Activated naive CD4-positive, alpha-beta T cell treated with anti-CD3 and anti-CD28 coated beads for 36 hours (primary cell): Measurements from ENCODE around the gene EGFR. TPM values are rescaled to one million over a fixed set of nuclear protein-coding genes. Genes with fewer than 3 reads are reported as not detected.

Experiments
- CTCF ChIA-PET: fragments of 350-600 bp; sonication (Branson Sonifier 250); formaldehyde crosslinking; loops from one replicate; lab custom pipeline; 2021; ENCODE audit warnings: antibody characterized with exemption; lab: Charles Lee
- DNase-seq: peaks from one replicate; pipeline ENCODE4 v3.0.0-alpha.2; 2020
- H3K27ac Mint-ChIP-seq: one replicate; pipeline ENCODE4 v1.8.0; 2021; ENCODE audit warnings: mild to moderate bottlenecking, mixed read lengths
- H3K27me3 Mint-ChIP-seq: one replicate; pipeline ENCODE4 v1.8.0; 2021; ENCODE audit warnings: low read depth, mixed read lengths
- H3K36me3 Mint-ChIP-seq: one replicate; pipeline ENCODE4 v1.8.0; 2021; ENCODE audit warnings: low read depth, mixed read lengths
- H3K4me1 Mint-ChIP-seq: one replicate; pipeline ENCODE4 v1.8.0; 2021; ENCODE audit warnings: low read depth, mixed read lengths
- H3K4me3 Mint-ChIP-seq: one replicate; pipeline ENCODE4 v1.8.0; 2021; ENCODE audit warnings: mild to moderate bottlenecking, moderate library complexity, mixed read lengths
- H3K9me3 Mint-ChIP-seq: one replicate; pipeline ENCODE4 v1.8.0; 2021; ENCODE audit warnings: mixed read lengths
- intact Hi-C: fragments of 100-400 bp; cut with micrococcal nuclease; formaldehyde crosslinking; loops from one replicate; pipeline ENCODE4 v1.15.1; 2023
- total RNA-seq, 2 experiments: library from RNA; stranded (reverse); gene quantifications; one replicate each; pipeline ENCODE4 v1.2.3, GENCODE V29; 2021

The EGFR gene
- total RNA-seq, 2 experiments from 2014 or later, result not detected

- DNase-seq, result no peak
- CTCF ChIA-PET, result no interaction called here
- Mint-ChIP-seq H3K4me1 (peaks cover 18% of the 10 kb centered on the region), H3K27ac (no peak overlapping the region), H3K4me3 (no peak overlapping the region), H3K27me3 (peaks cover 7% of the 10 kb centered on the region), H3K9me3 (no peaks in the 10 kb centered on the region), H3K36me3 (no peaks in the 10 kb centered on the region)
- intact Hi-C loops, result loop anchor here (10.0 kb wide), 1 partner anchor 583 kb away; the partner anchor contains the start of gene VOPP1
These were observed 27.5 kb upstream of the EGFR start for GRCh38 chr7:54991341-54991740.

- H3K36me3 Mint-ChIP-seq, result no peaks in the 10 kb centered on the region
- no peak overlapping the region for H3K27ac Mint-ChIP-seq
- no peak overlapping the region for H3K4me3 Mint-ChIP-seq
- intact Hi-C loops, result loop anchor here (10.0 kb wide), 1 partner anchor 582 kb away; the partner anchor contains the start of gene VOPP1
- CTCF ChIA-PET, result interaction anchor here (0.6 to 0.7 kb wide), 2 partner anchors 541 to 1100 kb away, joined by 3 read pairs; partner anchors contain the start of gene PHKG1
- H3K27me3 Mint-ChIP-seq, result peaks cover 7% of the 10 kb centered on the region
- peaks cover 25% of the 10 kb centered on the region for H3K4me1 Mint-ChIP-seq
- H3K9me3 Mint-ChIP-seq, result no peaks in the 10 kb centered on the region
- DNase-seq, result no peak
These were observed 25.8 kb upstream of the EGFR start for GRCh38 chr7:54992871-54993475.

GRCh38 chr7:54995166-54995565, 23.7 kb upstream of the EGFR start:
- no peaks in the 10 kb centered on the region for H3K36me3 Mint-ChIP-seq
- H3K9me3 Mint-ChIP-seq, result no peaks in the 10 kb centered on the region
- no peak overlapping the region for H3K4me3 Mint-ChIP-seq
- intact Hi-C loops, result loop anchor here (2.0 to 10.0 kb wide), 2 partner anchors 92 to 580 kb away; partner anchors contain the start of gene VOPP1
- peaks cover 7% of the 10 kb centered on the region for H3K27me3 Mint-ChIP-seq
- peak overlapping the region; percentile 87 for H3K27ac Mint-ChIP-seq
- peaks cover 25% of the 10 kb centered on the region for H3K4me1 Mint-ChIP-seq
- DNase-seq, result no peak
- CTCF ChIA-PET, result interaction anchor here (0.6 kb wide), 1 partner anchor 214 kb away, joined by 3 read pairs; no protein-coding TSS in a partner anchor

GRCh38 chr7:54995610-54996363, 23.0 kb upstream of the EGFR start:
- Mint-ChIP-seq H3K4me1 (peaks cover 25% of the 10 kb centered on the region), H3K4me3 (no peak overlapping the region), H3K36me3 (no peaks in the 10 kb centered on the region), H3K27ac (peak overlapping the region; percentile 87), H3K27me3 (peaks cover 5% of the 10 kb centered on the region), H3K9me3 (no peaks in the 10 kb centered on the region)
- intact Hi-C loops, result loop anchor here (1.0 to 10.0 kb wide), 6 partner anchors 78 to 579 kb away; partner anchors contain the start of gene VOPP1
- peak; percentile 59 for DNase-seq
- CTCF ChIA-PET, result interaction anchor here (0.6 kb wide), 1 partner anchor 213 kb away, joined by 3 read pairs; no protein-coding TSS in a partner anchor

GRCh38 chr7:54996391-54996790, 22.4 kb upstream of the EGFR start:
- H3K36me3 Mint-ChIP-seq, result no peaks in the 10 kb centered on the region
- H3K27me3 Mint-ChIP-seq, result peaks cover 2% of the 10 kb centered on the region
- intact Hi-C loops, result loop anchor here (1.0 to 10.0 kb wide), 5 partner anchors 77 to 578 kb away; partner anchors contain the start of gene VOPP1
- CTCF ChIA-PET, result no interaction called here
- peaks cover 25% of the 10 kb centered on the region for H3K4me1 Mint-ChIP-seq
- H3K4me3 Mint-ChIP-seq, result no peak overlapping the region
- H3K27ac Mint-ChIP-seq, result peak overlapping the region; percentile 4
- no peak for DNase-seq
- H3K9me3 Mint-ChIP-seq, result no peaks in the 10 kb centered on the region

- DNase-seq, result no peak
- no peak overlapping the region for H3K4me3 Mint-ChIP-seq
- intact Hi-C loops, result no loop called here
- H3K9me3 Mint-ChIP-seq, result no peaks in the 10 kb centered on the region
- no peaks in the 10 kb centered on the region for H3K4me1 Mint-ChIP-seq
- CTCF ChIA-PET, result no interaction called here
- no peaks in the 10 kb centered on the region for H3K36me3 Mint-ChIP-seq
- peaks cover 20% of the 10 kb centered on the region for H3K27me3 Mint-ChIP-seq
- H3K27ac Mint-ChIP-seq, result no peak overlapping the region
These were observed 14.2 kb upstream of the EGFR start for GRCh38 chr7:55004579-55004978.

GRCh38 chr7:55005241-55005851, 13.5 kb upstream of the EGFR start:
- Mint-ChIP-seq H3K4me1 (no peaks in the 10 kb centered on the region), H3K9me3 (no peaks in the 10 kb centered on the region), H3K36me3 (no peaks in the 10 kb centered on the region), H3K27me3 (peaks cover 20% of the 10 kb centered on the region), H3K27ac (no peak overlapping the region), H3K4me3 (no peak overlapping the region)
- no peak for DNase-seq
- intact Hi-C loops, result no loop called here
- CTCF ChIA-PET, result no interaction called here

GRCh38 chr7:55006499-55006898, 12.3 kb upstream of the EGFR start:
- CTCF ChIA-PET, result no interaction called here
- no peak overlapping the region for H3K27ac Mint-ChIP-seq

GRCh38 chr7:55013851-55014250, 5.0 kb upstream of the EGFR start:
- Mint-ChIP-seq H3K36me3 (no peaks in the 10 kb centered on the region), H3K27ac (no peak overlapping the region), H3K9me3 (peaks cover 3% of the 10 kb centered on the region), H3K27me3 (peaks cover 32% of the 10 kb centered on the region), H3K4me1 (no peaks in the 10 kb centered on the region), H3K4me3 (no peak overlapping the region)
- intact Hi-C loops, result no loop called here
- CTCF ChIA-PET, result no interaction called here
- no peak for DNase-seq

More at GRCh38 chr7:55006499-55006898, 12.3 kb upstream of the EGFR start:
- peaks cover 20% of the 10 kb centered on the region for H3K27me3 Mint-ChIP-seq
- H3K4me1 Mint-ChIP-seq, result no peaks in the 10 kb centered on the region
- H3K4me3 Mint-ChIP-seq, result no peak overlapping the region
- intact Hi-C loops, result no loop called here
- no peaks in the 10 kb centered on the region for H3K9me3 Mint-ChIP-seq
- H3K36me3 Mint-ChIP-seq, result no peaks in the 10 kb centered on the region
- DNase-seq, result no peak

- Mint-ChIP-seq H3K36me3 (no peaks in the 10 kb centered on the region), H3K27ac (no peak overlapping the region), H3K4me1 (no peaks in the 10 kb centered on the region), H3K4me3 (no peak overlapping the region), H3K9me3 (peaks cover 3% of the 10 kb centered on the region), H3K27me3 (peaks cover 39% of the 10 kb centered on the region)
- DNase-seq, result no peak
- CTCF ChIA-PET, result no interaction called here
- intact Hi-C loops, result no loop called here
These were observed 2.6 kb upstream of the EGFR start for GRCh38 chr7:55016061-55016745.

- Mint-ChIP-seq H3K4me3 (no peak overlapping the region), H3K27ac (no peak overlapping the region), H3K27me3 (peaks cover 44% of the 10 kb centered on the region), H3K9me3 (peaks cover 3% of the 10 kb centered on the region), H3K4me1 (no peaks in the 10 kb centered on the region), H3K36me3 (no peaks in the 10 kb centered on the region)
- CTCF ChIA-PET, result no interaction called here
- DNase-seq, result no peak
- intact Hi-C loops, result no loop called here
These were observed 2.1 kb upstream of the EGFR start for GRCh38 chr7:55016746-55017090.

GRCh38 chr7:55017841-55018240, 976 bp upstream of the EGFR start:
- Mint-ChIP-seq H3K27me3 (peaks cover 49% of the 10 kb centered on the region), H3K4me3 (no peak overlapping the region)
- intact Hi-C loops, result no loop called here

More at GRCh38 chr7:55017841-55018240, 976 bp upstream of the EGFR start:
- H3K36me3 Mint-ChIP-seq, result no peaks in the 10 kb centered on the region
- H3K27ac Mint-ChIP-seq, result no peak overlapping the region
- H3K9me3 Mint-ChIP-seq, result peaks cover 3% of the 10 kb centered on the region
- CTCF ChIA-PET, result no interaction called here
- no peaks in the 10 kb centered on the region for H3K4me1 Mint-ChIP-seq
- no peak for DNase-seq
